ENCODE data around the gene ITPKA.
"Not testable (repeated sequence)": the region's sequence is repeated elsewhere in the genome, so short reads cannot be mapped to it uniquely, and the experiment has no call there.

Gene ITPKA

DNA sequence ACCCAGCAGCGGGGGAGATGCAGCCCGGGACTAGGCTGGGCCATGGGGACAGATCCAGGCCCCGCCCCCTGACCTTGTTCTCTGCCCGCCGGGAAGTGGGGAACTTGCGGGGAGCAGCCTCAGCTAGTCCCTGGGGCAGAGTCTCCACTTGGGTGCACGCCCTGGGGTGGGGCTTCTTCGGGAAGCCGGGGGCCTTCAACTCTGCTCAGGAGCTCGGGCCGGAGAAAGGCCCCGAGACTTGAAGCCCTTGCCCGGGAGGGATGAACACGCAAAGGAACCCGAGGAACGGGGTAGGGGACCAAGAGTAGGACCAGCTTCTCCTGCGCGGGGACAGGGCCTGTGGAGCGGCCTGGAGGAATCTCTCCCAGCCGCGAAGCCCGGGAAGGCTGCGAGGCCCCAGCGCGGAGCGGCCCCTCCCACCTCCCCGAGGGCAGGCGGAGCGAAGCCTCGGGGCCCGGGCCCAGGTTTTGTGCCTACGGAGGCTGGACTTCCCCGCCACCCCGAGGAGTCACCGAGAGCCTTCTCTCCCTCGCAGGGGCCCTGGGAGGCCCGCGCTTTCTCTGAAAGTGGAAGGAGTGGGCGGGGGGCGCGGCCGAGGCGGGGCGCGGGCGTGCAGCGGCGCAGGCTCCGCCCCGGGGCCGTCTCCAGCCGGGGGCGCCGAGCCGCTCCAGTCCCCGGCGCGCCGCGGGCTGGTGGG lies at the start of gene ITPKA:
Gene ITPKA, plus strand, starts transcription at position 670 of the 697 bp plus-strand sequence. CDS start 54 bp downstream, outside the sequence.
- DNase-seq = peak; percentile 85

DNA sequence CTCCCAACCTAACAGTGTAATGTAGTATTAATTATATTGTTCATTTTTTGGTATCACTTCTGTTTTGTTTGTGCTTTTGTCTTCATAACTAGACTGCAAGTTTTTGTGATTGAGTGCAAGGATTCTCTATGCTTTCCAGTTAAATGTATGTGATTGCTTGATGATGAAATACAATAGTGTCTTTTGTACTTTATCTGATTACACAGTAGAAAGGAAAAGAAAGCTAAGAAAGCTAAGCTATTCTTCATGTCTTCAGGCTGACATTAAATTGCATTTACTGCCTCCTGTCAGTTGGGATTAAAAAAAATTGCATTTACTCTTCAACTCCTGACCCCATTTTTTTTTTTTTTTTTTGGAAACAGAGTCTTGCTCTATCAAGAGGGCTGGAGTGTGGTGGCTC lies 48.3 kb upstream of the ITPKA start:
- DNase-seq = no peak

DNA sequence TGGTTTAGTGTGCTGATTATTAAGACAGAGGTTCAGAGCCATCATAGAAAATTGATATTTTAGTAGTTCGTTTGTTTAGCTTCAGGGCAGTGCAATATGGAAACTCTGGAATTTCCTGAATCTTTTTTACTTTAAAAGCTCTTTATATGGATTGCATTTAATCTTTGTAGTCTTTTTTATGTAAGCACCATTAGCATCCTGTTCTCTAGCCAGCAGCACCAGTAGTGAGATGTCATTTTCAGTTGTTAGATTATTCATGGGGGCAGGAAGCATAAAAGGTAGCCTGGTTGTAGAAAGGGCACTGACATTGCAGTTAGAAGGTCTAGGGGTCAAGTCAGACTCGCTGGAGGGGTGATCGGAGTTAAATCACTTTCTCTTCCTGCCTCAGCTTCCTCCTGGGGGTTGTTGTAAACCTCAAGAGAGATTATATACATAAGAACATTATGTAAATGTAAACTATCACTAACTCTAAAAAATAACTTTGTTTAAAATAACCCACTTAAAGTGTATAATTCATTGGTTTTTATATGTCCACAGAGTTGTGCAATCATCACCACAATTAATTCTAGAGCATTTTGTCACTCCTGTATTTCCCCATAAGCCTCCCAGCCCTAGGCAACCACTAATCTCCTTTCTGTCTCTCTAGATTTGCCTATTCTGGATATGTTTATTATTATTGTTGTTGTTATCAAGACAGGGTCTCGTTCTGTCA lies 31.4 kb upstream of the ITPKA start:
- no peak for DNase-seq

DNA sequence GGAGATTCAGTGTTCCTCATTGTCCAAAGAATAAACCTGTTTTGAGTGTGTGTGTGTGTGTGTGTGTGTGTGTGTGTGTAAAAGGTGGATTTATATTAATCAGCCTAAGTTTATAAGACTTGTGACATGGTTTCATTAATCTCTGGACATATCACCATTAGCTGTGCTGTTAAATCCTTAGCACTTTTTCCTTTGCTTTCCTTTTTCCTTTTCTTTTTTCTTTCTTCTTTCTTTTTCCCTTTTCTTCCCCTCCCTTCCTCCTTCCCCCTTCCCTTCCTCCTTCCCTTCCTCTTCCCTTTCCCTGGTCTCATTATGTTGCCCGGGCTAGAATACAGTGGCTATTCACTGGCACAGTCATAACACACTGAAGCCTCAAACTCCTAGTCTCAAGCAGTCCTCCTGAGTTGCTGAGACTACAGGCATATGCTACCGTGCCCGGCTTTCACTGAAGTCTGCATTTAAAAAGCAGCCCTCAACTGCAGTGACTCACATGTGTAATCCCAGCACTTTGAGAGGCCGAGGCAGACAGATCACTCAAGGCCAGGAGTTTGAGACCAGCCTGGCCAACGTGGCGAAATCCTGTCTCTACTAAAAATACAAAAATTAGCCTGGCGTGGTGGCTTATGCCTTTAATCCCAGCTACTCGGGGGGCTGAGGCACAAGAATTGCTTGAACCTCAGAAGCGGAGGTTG lies 28.6 kb upstream of the ITPKA start:
- DNase-seq = no peak

DNA sequence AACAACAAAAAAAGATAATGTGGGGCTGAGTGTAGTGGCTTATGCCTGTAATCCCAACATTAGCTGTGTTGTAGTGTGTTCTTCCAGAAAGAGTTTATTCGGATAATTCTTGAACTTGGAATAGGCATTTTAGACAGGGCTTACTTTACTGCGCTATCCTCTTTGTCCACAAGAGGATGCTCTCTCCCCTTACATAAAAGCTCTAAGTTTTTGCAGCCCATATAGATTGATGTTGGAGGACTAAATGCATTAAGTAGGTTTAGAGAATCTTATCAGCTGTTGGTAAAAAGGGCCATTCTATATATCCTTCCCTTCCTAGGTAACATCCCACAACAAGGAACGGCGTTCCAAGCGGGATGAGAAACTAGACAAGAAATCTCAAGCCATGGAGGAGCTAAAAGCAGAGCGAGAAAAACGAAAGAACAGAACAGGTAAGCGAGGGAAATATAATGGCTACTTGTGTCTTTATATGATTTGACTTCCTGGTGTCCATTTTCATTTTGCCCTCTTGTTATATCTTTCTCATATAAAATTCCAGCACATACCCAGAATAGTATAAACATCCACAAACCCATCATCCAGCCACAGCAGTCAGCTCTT lies 27.8 kb upstream of the ITPKA start:
- DNase-seq = peak; percentile 65

DNA sequence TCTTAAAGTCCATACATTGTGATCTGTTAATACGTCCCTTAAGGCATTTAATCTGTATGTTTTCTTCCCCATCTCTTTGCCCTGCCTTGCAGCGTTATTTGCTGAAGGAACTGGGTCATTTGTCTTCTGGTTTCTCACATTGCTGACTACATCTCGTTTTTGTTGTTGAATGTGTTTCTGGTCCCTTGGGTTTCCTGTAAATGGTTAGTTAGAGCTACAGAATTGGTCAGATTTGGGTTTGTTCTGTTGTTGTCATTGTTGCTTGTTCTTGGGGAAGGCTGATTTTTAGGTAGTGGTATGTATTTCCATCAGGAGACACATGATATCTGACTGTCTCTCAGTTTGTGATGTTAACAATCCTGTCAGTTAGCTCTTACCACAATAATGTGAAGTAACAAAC lies 27.0 kb upstream of the ITPKA start:
- no peak for DNase-seq

DNA sequence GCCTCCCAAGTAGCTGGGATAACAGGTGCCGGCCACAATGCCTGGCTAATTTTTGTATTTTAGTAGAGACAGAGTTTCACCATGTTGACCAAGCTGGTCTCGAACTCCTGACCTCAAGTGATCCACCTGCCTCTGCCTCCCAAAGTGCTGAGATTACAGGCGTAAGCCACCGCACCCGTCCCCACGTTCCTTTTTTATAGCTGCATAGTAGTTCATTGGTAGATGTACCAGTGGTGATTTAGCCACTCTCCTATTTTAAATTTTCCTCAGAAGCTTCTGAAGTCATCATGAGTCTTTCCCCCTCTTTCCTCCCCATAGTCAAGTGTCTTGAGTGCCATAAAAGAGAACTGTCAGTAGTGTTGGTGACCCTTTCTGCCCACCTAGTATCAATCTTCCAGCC lies 24.0 kb upstream of the ITPKA start:
- DNase-seq = not testable (repeated sequence)

DNA sequence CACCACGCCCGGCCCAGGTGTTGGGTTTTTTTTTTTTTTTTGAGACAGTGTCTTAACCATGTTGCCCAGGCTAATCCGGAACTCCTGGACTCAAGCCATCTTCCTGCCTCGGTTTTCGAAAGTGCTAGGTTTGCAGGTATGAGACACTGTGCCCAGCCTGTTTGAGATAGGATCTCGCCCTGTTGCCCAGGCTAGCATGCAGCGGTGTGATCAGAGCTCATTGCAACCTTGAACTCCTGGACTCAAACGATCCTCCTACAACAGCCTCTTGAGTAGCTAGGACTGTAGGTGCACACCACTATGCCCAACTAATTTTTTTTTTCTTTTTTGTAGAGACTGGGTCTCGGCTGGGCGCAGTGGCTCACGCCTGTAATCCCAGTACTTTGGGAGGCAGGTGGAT lies 20.3 kb upstream of the ITPKA start:
- DNase-seq = no peak

DNA sequence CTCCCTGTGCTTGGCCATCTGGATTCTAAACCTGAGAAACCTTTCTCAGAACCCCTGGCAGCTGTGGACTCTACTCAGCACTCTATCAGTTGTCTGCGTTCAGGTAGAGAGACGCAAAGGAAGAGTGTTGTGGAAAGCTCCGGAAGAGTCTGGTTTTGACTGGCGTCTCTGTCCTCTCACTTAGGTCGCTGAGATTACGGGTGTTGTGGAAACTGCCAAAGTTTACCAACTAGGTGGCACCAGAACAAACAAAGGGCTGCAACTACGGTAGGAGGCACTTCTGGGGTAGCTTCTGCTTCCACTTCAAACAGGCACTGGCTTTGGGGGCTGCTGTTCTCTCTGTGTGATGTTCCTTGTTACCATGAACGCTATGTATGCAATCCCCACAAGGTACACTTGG lies 19.2 kb upstream of the ITPKA start:
- no peak for DNase-seq

DNA sequence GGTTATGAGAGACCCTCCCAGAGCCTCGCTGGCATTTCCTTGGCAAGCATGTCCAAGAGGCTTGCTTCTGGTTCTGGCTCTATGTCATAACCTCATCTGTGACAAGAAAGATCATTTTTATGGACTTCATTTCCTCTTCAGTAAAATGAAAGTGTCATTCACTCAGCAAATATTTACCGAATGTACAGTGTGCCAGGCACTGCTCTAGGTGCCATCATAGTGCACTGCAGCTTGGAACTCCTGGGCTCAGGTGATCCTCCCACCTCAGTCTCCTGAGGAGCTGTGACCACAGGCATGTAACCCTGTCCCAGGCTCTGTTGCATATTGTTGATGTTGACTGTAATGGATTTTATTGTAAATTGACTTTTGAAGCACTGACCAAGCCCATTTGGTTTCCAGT lies 18.7 kb upstream of the ITPKA start:
- no peak for DNase-seq

DNA sequence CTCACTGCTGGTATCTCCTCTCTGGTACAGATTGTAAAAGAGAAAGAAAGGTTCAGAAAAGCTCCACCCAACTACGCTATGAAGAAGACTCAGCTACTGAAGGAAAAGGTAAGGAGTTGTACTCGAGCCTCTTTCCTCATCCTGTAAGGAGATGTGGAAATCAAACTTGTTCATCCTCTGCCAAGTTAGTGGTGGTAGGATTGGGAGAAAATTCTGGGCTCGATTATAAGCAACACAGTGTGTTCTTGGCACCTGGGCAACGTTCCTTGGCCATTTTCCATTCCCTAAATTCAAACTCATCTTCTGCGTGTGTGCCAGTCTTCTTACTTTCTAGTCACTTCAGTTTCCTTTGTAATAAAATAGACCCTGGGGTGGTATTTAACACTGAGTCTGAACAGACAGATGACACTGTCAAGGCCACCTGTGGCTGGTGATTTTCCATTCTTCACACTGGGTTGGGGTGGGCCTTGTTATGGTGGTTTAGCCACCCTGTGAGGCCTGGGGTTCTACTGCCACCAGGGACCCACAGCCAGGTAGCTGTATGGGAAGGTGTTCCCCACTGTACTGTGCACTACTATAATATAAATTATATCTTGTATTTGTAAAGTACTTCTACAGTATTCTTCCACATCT lies 17.1 kb upstream of the ITPKA start:
- no peak for DNase-seq

DNA sequence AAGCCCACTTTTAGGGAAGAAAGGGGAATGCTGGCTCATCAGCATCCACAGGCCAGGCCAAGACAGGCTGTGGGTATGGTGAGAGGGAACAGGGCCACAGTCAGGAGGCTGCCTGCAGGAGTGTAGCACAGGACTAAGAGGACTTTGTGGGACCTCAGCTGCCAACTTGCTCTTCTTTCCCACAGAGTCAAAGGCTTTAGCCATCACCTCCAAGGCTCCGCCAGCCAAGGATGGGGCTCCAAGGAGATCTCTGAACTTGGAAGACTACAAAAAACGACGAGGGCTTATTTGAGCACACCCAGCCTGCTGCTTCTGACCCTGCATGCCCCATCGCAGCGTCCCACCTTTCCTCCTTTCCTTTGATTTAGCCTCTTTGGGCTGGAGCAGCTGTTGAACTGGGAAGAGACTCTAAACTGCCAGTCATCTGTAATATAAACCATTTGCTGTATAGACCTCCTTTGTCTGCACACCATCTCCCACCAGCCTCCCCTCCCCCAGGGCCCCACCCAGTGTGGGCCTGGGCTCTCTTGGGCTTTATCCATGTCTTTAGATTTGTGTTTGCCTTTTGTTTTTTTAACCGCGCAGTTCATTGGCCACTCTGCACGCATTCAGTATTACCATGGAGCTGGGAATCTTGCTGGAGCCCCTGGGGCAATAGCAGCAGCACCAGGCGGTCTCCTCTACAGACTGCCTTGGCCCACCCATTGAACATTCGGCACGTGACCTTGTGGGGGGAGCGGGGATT lies 13.1 kb upstream of the ITPKA start:
- DNase-seq = no peak

DNA sequence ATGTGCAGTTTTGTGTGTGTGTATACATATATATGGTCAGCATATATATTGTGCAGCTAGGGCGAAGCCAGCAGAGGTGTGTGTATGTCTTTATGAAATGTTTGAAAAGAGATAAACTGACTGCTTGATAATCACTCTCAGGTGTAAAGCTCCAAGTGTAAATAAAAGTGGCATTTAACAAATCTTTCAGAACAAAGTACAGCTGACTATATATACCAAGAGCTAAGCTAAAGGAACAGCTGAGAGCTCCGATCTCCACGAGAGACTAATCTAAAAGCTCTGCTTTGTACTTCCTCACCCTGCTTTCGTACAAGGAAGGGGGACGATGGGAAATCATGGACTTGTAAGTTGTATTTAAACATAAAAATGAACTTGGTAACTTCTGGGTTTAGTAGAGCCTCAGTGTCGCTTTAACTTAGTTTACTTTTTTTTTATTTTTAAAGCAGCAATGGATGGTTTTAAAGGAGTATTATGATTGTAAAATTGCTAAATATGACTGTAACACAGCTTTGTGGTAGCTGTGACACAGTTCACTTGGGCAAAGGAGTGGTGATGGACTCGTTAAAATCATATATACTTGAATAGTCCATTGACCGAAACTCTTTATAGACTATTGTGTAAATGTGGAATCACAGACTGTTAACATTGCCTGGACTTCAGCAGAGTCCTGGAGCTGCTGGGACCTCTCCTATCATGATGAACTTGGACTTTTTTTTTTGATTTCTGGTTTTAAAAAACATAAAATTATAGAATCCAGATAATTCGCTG lies 11.4 kb upstream of the ITPKA start:
- no peak for DNase-seq

DNA sequence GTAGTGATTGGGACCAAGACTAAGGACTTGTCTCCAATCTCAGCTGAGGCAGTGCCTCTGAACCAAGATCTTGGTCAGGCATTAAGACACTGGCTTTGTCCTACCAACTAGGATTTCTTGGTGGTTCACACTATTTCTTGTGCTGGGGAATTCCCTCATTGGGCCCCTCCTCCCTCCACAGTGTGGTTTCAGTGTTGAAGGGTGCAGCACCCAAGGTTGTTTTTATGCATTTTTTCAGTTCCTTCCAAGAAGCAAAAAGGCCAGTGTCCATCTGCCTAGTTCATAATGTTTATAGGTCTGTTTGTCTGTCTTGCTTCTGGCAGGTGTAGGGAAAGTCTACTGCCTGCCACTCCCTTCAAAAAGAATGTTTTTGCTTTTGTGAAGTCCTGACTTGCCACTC lies 10.6 kb upstream of the ITPKA start:
- DNase-seq = no peak

DNA sequence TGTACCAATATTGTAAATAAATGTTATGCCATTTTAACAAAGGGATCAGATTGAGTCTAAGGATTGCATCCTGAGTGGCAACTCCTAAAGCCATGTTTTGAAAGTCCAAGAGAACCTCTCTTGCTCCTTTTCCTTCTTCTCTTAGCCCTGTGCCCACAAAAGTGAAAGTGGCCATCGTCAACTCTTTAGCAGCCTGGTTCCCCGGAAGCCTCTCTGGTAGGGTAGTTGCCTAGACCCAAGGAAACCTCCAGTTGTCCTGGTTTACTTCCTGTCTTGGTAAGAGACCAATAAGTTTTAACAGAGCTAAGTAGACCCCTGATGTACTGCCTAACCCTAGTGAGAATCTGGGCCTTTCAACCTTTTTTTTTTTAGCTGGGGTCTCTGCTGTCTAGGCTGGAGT lies 10.2 kb upstream of the ITPKA start:
- DNase-seq = no peak

DNA sequence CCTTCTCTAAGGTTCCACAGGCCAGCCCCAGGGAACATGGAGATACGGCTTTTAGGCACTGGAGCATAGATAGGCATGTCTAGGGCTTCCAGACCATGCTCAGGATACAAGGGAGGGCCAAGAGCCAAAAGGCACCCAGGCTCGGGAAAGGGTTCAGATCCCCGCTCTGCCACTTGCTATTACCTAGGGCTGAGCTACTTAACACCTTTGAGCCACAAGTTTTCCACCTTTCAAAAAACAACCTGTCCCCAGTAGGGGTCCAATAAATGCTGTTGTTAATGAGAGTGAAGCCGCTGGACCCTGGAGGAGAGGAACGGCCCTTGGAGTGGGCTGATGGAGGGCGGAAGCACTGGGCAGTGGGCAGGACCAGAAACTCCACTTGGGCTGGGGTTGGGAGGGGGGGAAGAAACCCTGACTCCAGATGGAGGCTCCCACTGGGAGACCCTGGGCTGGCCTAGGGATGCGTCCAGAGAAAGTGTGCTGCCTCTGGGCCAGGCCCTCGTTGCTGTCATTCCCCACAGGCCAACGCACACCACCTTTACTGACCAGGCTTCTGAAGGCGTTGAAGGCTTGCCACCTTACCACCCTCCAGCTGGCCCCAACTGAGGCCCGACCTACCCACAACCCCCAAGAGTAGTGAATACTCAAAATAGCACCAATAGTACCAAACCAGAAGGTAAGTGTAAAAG lies 8.6 kb upstream of the ITPKA start:
- no peak for DNase-seq

DNA sequence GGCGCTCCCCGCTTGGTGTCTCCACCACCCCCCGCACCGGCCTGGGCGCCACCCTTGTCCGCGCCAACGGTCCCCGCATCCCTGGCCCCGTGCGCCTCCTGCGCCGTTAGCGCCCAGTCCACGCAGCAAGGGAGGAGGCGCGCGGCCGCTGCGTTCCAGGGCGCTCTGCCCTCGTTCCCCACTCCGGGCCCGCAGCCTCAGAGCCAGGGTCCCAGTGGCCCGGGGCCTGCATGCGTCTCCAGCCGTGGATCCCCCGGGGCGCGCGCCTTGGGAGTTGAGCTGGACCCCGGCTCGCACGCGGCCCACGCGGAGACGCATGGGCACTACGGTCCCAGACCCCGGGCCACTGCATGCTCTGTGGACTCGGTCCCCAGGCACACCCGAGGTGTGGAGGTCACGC lies 7.4 kb upstream of the ITPKA start:
- no peak for DNase-seq

DNA sequence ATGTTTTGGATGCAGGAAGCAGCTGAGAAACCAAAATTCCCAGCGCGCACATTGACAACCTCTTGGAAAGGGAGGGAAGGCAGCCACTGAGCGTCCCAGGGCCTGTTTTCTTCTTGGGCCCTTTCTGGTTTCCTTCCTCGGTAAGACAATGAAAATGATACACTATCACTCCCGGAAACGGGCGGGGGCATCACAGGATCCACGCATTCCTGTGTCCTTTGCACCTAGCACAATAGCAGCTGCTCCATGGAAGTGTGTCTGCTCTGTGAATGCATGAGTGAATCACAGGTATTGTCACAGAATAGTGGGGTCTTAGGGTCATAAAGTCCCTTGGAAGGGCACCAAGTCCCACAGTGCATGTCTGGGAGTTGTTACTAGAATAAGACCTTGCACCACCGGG lies 6.3 kb upstream of the ITPKA start:
- DNase-seq = no peak

DNA sequence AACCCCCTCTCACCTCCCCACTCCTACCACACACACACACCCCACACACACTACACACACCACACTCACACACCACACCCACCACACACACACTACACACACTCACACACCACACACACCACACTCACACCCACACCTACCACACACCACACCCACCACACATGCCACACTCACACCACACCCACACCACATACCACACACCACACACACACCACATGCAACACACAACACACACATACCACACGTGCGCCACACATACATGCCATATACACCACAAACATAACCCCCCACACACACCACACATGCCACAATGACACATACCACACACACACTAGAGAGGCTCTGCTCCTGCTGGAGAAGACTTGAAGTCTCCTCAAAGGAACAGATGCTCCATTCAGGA lies 5.9 kb upstream of the ITPKA start:
- no peak for DNase-seq

DNA sequence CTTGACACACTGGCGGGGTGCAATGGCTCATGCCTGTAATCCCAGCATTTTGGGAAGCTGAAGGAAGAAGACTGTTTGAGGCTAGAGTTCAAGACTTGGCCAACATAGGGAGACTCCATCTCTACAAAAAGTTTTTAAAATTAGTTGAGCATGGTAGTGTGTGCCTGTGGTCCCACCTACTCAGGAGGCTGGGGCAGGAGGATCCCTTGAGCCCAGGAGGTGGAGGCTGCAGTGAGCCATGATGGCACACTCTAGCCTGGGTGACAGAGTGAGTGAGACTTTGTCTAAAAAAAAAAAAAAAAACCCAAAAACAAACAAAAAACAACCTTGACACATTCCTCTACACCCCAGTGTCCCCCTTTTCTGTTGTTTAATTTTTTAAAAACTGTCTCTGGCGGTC lies 4.0 kb upstream of the ITPKA start:
- DNase-seq = no peak

DNA sequence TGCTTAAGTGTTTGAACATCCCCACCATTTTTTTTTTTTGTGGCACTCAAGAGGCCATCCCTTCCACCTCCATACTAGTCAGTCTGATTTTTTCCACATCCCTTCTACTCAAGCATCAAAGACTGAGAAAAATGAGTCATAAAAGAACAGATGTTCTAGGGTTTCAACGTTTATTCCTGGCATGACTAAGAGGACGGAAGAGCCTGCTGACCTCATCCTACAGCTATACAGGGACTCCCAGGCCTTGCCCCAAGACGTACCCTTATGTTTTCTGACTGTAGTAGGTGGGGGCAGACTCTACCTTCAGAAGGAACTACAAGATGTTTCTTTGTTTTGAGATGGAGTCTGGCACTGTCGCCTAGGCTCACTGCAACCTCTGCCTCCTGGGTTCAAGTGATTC lies 3.3 kb upstream of the ITPKA start:
- no peak for DNase-seq

Data from NCI-H82 (cell line).